ENCODE data around the gene DLG2. TPM values are rescaled to one million over a fixed set of nuclear protein-coding genes. Genes with fewer than 3 reads are reported as not detected.

The DLG2 gene
- total RNA-seq, 2 experiments from 2014 or later = 6.9 to 8.2 TPM

DNA sequence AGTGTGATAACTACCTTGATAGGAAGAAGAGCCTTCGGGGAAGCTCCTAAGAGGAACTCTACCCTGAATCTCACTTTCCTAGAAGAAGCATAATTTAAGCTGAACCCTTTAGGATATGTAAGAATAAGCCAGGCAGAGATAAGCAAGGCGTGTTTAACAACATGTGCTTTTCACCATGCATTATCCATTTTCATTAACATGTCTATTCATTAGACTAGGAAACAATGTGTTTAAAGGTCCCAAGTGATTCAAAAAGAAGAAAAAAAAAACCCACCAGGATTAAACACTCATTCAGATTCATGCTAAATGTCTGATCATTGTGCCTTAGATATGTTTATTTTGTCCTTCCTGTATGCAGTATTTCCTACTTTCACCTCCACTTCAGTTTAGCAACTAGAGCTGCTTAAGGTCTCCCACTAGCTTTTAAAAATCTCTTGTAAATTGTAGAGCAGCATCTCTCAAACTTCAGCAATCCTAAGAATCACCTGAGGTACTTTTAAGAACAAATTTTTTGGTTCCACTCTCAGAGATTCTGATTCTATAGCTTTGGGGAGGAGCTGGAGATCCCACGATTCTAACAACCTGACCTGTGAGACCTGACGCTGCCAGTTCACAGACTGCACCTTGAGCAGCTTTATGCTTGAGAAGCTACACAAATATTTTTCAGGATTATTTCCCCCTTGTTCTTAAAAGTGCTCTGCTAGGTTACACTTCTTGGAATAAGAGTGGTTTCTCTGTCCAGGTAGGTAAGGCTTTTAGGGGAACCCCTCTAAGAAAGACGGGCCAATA, 1385.6 kb downstream of the DLG2 start:
- no peak overlapping the region for H3K4me2 ChIP-seq (ENCODE audit: low read length)
- H3K9me3 ChIP-seq (ENCODE audit: low read length) = no peaks in the 10 kb centered on the region
- no peak overlapping the region for H2AFZ ChIP-seq (ENCODE audit: low read length)
- H3K4me1 ChIP-seq (ENCODE audit: insufficient read depth, low read length, poor library complexity, severe bottlenecking) = no peaks in the 10 kb centered on the region
- no peak for TF ChIP-seq EZH2phosphoT487 (IDR thresholded peaks at IDR 0.05; ENCODE audit: borderline replicate concordance, low read depth, low read length)
- no peaks in the 10 kb centered on the region for H4K20me1 ChIP-seq (ENCODE audit: insufficient read depth, low read length)
- BruUV-seq (replicated peaks) = no TSS peak
- H3K4me3 ChIP-seq (ENCODE audit: low read depth, low read length, poor library complexity, severe bottlenecking) = no peak overlapping the region
- intact Hi-C loops (cut with micrococcal nuclease; ENCODE audit: unreplicated experiment) = no loop called here
- no peaks in the 10 kb centered on the region for H3K79me2 ChIP-seq (ENCODE audit: insufficient read depth, low read depth, low read length)
- ChIA-PET CTCF (ENCODE audit: unreplicated experiment) (no interaction called here), POLR2A (interaction anchor here (0.7 to 1.1 kb wide), 3 partner anchors 11 to 139 kb away, joined by 3 to 4 read pairs (median 3); no protein-coding TSS in a partner anchor)
- no peak overlapping the region for H3K27ac ChIP-seq (ENCODE audit: low read depth, low read length, poor library complexity, severe bottlenecking)
- H3K36me3 ChIP-seq (ENCODE audit: insufficient read depth, low read length) = no peaks in the 10 kb centered on the region
- no peak for DNase-seq (ENCODE audit: low spot score)
- H3K9me2 ChIP-seq (ENCODE audit: insufficient read depth, low read length) = no peaks in the 10 kb centered on the region

DNA sequence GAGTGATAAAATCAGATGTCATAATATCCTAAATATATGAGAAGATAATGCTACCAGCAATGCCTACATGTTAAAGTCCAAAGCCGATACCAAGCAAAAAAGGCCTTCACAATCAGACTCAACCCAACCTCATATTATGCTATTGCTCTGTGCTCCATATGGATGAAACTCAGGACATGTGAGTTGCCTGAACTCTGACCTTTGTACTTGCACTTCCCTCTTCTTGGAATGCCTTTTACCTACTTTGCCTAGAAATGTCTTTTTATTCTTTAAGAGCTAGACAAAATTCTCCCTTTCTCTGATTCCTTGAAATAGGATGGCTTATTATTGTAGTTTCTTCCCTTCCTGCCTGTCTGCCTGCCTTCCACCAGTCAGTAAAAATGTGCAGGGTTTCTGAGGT, 1386.3 kb downstream of the DLG2 start:
- intact Hi-C loops (cut with micrococcal nuclease; ENCODE audit: unreplicated experiment) = no loop called here

DNA sequence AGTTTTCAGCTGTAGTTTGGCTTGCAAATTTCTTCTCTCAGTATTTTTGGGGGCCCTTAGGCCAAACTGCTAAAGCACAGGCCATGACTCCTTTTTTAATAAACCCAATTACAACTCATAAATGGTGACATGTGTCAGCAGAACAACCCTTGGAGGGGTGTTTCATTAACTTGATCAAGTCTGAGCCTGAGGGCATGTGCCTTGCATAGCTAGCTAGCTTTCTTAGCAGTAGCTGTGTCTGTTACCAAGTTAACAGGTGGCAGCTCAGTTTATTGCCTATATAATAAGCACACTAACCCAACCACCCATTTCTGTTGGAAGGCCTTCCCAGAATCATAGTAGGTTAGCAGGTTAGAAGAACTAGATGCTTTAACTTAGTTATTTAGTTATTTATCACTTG, 1390.7 kb downstream of the DLG2 start:
- intact Hi-C loops (cut with micrococcal nuclease; ENCODE audit: unreplicated experiment) = no loop called here
- no peaks in the 10 kb centered on the region for H3K9me3 ChIP-seq (ENCODE audit: low read length)
- no peak for DNase-seq (ENCODE audit: low spot score)
- TF ChIP-seq CTCF (conservative IDR thresholded peaks at IDR 0.05; ENCODE audit: low read length) (no peak), EZH2phosphoT487 (IDR thresholded peaks at IDR 0.05; ENCODE audit: borderline replicate concordance, low read depth, low read length) (no peak)
- CTCF ChIA-PET (ENCODE audit: unreplicated experiment) = no interaction called here
- no peaks in the 10 kb centered on the region for H4K20me1 ChIP-seq (ENCODE audit: insufficient read depth, low read length)
- BruUV-seq (replicated peaks) = no TSS peak
- no peaks in the 10 kb centered on the region for H3K9me2 ChIP-seq (ENCODE audit: insufficient read depth, low read length)
- H3K27ac ChIP-seq (ENCODE audit: low read depth, low read length, poor library complexity, severe bottlenecking) = no peak overlapping the region
- no peaks in the 10 kb centered on the region for H3K36me3 ChIP-seq (ENCODE audit: insufficient read depth, low read length)
- no peaks in the 10 kb centered on the region for H3K4me1 ChIP-seq (ENCODE audit: insufficient read depth, low read length, poor library complexity, severe bottlenecking)
- POLR2A ChIA-PET = interaction anchor here (0.7 kb wide), 1 partner anchor 24 kb away, joined by 4 read pairs; no protein-coding TSS in a partner anchor
- no peak overlapping the region for H3K4me2 ChIP-seq (ENCODE audit: low read length)
- no peak overlapping the region for H2AFZ ChIP-seq (ENCODE audit: low read length)
- H3K79me2 ChIP-seq (ENCODE audit: insufficient read depth, low read depth, low read length) = no peaks in the 10 kb centered on the region
- no peak overlapping the region for H3K4me3 ChIP-seq (ENCODE audit: low read depth, low read length, poor library complexity, severe bottlenecking)

More for the DNA sequence above, 1386.3 kb downstream of the DLG2 start:
- BruUV-seq (replicated peaks) = no TSS peak
- no peak for DNase-seq (ENCODE audit: low spot score)
- Histone ChIP-seq H3K9me2 (ENCODE audit: insufficient read depth, low read length) (no peaks in the 10 kb centered on the region), H3K4me2 (ENCODE audit: low read length) (no peak overlapping the region), H3K4me1 (ENCODE audit: insufficient read depth, low read length, poor library complexity, severe bottlenecking) (no peaks in the 10 kb centered on the region), H3K4me3 (ENCODE audit: low read depth, low read length, poor library complexity, severe bottlenecking) (no peak overlapping the region), H3K79me2 (ENCODE audit: insufficient read depth, low read depth, low read length) (no peaks in the 10 kb centered on the region), H3K36me3 (ENCODE audit: insufficient read depth, low read length) (no peaks in the 10 kb centered on the region), H3K9me3 (ENCODE audit: low read length) (no peaks in the 10 kb centered on the region), H3K27ac (ENCODE audit: low read depth, low read length, poor library complexity, severe bottlenecking) (no peak overlapping the region), H2AFZ (ENCODE audit: low read length) (no peak overlapping the region), H4K20me1 (ENCODE audit: insufficient read depth, low read length) (no peaks in the 10 kb centered on the region)
- ChIA-PET POLR2A (interaction anchor here (0.6 kb wide), 1 partner anchor 109 kb away, joined by 6 read pairs; no protein-coding TSS in a partner anchor), CTCF (ENCODE audit: unreplicated experiment) (no interaction called here)
- TF ChIP-seq CTCF (conservative IDR thresholded peaks at IDR 0.05; ENCODE audit: low read length) = no peak
- no peak for TF ChIP-seq EZH2phosphoT487 (IDR thresholded peaks at IDR 0.05; ENCODE audit: borderline replicate concordance, low read depth, low read length)
